Left renal pelvis (tissue), 4 donors: ENCODE measurements around the gene COL4A3. TPM values are rescaled to one million over a fixed set of nuclear protein-coding genes. Genes with fewer than 3 reads are reported as not detected.
"Not testable (repeated sequence)": the region's sequence is repeated elsewhere in the genome, so short reads cannot be mapped to it uniquely, and the experiment has no call there.

Experiments used
- DNase-seq, 4 donors: peaks; one replicate each; pipeline ENCODE4 v3.0.0-alpha.2; 2013; ENCODE audit warnings: low read depth in 4 of 4, low spot score in 3 of 4
- polyA plus RNA-seq, 4 donors: library from polyadenylated mRNA; unstranded; fragments of 120-200 nt; gene quantifications; one replicate each; pipeline ENCODE4 v1.2.1, GENCODE V29; 2013; ENCODE audit not compliant: insufficient read length in 4 of 4

Gene COL4A3
- polyA plus RNA-seq, 4 donors, result 1.6 to 65.0 (median 48.5) TPM

DNA sequence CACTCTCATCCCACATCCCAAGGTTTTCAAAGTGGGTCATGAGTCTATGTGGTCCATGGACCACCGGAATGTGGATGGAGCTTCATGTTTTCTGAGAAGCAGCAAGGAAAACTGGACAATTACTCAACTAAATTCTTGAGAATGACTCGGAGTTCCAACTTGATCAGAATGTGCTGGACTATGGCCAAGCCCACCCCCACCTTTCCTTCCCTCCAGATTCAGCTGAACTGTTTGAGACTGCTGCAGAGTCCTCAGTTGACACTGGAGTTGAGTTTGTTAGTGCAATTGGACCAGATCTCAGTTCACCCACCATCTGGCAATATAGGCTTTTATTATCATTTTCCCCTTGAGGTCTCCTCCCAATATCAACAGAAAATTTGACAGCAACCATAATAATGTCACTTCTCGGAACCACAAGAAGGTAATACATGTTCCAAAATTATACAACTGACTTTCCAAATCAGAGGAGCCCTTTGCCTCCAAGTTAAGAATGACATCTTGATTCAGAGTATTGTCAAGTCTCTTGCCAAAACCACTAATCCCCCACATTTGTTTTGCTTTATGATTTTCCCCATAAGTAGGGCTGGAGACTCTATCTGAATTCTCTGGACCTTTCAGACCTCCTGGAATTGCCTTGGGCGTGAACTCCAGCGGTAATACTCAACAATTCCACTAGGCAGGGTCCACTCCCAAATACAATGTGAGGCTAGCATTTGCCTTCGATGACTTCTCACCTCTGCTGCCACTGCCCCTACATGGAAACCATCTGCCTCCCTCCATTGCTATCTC is 9.2 kb upstream of the COL4A3 start:
- DNase-seq, result no peak

DNA sequence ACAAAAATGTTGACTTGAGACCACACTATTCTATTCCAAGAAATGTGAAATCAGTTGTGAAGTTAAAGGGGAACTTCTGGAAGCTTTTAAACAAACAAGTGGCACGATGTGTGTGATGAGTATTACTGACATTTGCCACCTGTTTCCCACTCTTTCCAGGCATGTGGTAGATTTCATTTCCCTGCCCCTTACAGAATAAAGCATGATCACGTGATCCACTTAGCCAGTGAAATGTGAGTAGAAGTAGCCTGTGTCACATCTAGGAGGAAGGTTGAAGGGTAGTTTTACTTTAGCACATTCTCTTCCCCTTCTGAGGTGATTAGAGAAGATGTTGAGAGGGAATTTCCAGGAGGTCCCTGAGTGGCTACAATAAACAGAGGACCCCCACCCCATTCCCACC is 4.3 kb upstream of the COL4A3 start:
- no peak for DNase-seq

DNA sequence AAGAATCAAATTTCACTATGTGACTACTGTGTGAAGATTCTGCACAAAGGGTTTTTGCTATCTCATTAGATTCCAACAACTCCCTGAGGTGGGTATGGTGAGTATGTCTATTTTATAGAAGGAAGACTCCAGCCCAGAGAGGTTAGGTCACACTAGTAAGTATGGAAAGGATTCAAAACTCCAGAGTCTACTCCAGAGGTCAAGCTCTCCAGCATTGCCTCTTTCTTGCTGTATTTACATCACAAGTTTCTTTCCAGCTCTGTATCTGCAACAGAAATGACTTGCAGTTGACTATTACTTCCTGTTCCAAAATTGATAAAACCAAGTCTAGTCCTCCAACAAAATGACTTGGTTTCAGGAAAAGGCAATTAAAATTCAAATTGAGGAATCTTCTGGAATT is 2.5 kb upstream of the COL4A3 start:
- no peak for DNase-seq

DNA sequence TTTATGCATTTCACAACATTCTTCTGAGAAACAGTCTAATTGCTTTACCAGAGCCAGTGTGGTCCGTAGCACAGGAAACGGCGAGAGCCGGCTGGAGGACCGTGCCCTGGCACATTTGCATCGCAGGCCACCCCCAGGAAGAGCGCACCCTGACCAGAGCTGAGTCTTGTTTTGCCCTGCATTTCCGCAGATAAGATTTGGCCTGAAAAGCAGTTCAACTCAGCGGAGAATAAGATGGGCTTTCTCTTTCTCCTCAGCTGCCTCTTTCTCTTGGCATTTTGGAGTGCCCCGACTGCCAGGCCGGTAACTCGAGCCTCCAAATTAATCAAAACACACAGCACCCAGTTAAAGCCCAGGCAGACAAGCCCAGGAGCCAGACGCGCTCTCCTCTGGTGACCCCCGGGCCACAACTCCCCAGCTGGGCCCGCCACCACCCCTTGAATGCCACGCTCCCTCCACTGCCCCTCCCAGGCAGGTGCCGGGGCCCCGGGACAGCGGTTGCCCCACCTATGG is 883 bp upstream of the COL4A3 start:
- DNase-seq, result no peak

GRCh38 chr2:227164763-227165291 is 403 bp downstream of the COL4A3 start:
- DNase-seq, result no peak

- not testable (repeated sequence) for DNase-seq
These were observed 7.4 kb downstream of the COL4A3 start for GRCh38 chr2:227171779-227172178.

DNA sequence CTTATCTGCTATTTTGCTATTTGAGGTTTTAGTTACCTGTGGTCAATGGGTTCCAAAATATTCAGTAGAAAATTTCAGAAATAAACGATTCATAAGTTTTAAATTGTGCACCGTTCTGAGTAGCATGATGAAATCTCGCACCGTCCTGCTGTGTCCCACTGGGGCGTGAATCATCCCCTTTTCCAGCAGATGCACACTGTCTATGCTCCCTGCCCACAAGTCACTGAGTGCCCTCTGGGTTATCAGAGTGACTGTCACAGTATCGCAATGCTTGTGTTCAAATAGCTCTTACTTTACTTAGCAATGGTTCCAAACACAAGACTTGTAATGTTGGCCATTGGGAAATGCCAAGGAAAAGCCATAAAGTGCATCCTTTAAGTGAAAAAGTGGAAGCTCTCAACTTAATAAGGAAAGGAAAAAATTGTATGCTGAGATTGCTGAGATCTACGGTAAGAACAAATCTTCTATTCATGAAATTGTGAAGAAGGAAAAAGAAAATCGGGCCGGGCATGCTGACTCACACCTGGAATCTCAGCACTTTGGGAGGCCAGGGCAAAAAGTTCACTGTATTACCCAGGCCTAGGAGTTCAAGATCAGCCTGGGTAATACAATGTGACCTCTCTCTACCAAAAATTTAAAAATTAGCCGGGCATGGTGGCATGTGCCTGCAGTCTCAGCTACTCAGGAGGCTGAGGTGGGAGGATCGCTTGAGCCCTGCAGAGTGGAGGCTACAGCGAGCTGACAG is 13.3 kb downstream of the COL4A3 start:
- DNase-seq, result no peak

GRCh38 chr2:227179988-227180685 is 15.7 kb downstream of the COL4A3 start:
- DNase-seq, result no peak

- no peak for DNase-seq
These were observed 16.3 kb downstream of the COL4A3 start for GRCh38 chr2:227180770-227181169.

DNA sequence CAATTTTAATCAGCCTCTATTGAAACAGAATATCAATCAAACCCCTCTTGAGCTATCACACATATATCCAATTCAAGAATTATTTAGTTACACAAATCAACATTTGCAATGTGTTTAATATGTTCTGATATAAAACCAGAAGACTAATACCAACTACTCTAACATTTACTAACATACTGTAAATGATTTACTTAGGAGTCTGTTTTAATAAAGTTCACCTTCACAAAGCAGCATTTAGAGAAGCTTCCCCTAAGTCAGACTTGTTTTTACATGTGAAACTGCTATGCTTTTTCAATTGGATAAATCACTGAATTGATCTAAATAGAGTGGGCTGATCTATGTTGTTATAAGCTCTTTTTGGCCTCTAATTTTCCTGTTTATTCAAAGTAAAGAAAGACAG is 18.3 kb downstream of the COL4A3 start:
- DNase-seq, result no peak

DNA sequence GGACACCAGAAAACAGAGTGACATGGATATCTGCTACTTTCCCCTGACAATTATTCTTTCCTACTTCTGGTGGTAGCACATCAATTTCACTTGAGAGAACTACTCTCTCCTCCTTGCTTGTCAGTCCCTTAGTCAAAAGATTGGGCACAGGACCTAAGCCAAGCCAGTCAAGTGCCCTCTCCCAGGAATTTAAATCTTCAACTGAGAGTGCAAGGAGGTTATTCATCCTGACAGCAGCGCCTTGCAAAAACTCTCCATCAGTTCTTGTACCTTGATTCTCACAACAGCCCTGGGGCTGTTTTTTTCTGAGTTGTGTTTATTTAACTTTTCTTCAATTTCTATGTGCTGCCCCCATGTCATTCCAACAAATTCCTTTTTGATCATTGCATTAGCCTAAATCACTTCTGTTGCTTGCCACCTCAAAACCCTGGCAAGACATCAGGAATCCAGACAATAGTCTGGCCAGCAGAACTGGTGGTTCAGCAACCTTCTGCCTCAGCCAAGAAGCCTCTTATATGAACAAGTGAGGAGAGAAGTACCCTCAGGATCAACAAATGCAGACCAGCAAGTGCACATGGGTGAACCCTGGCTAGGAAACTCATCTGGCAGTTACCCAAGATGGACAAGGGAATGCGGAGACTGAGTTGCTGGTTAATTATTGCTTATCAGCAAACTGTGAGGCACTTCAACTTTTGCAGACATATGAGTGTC is 19.4 kb downstream of the COL4A3 start:
- no peak for DNase-seq

DNA sequence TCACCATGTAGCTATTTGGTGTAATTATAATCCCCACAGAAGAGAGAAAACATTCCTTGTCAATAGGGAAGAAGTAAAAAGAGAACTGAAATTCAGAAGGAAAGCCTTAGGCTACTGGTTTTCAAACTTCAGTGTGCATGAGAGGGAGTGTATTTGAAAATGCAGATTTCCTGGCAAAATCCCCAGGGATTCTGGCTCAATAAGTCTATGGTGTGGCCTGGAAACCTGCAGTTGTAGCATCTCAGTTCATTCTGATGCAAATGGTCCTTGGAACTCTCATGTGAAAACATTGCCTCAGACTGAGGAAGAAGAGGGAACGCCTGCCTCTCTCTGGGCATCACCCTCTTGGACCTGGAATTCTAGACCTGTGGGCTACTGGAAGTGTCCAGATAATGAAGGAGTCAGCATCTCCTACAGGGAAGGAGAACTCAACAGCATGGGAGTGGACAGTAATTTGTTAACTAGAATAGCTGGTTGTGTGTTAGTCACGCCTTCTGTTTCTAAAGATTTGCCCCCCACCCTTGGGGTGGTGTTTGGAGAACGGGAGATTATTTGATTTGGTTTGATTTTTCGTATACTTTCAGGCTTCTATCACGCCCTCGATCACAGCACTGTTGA is 21.3 kb downstream of the COL4A3 start:
- no peak for DNase-seq

GRCh38 chr2:227186751-227187150 is 22.3 kb downstream of the COL4A3 start:
- DNase-seq, result no peak

DNA sequence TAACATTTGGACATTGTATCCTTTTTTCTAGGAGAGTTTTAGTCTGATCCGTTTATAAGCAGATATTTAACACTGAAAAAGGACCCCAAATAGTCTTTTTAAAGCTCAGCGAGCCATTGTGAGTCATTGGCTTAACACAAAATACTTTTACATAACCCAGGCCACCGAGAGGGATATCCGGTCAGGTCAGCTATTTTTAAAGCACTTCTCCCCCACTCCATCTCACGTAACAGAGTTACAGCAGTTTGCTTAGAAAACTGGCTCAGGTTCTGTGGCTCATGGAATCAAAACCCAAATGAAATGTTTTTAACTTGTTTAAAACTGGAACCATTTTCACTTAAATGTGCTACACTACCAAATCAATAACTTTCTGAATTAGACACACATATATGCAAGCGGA is 23.9 kb downstream of the COL4A3 start:
- DNase-seq, result no peak

DNA sequence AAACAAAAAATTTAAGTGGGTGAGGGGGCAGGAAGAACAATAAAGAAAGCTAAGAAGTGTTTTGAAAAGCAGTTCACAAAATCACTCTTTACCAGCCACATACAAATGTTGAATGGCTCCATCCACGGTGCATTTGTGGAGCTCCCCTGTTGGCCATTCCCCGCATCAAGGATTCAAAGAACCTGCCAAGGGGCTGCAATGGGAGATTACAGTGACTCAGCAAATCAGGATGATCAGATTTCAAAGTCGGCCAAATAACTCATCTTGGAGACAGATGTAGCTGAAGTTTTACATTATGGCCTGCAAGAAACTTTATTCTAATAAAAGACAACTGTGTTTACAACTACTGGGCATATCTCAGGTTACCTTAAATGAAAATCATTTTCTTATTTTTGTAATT is 26.9 kb downstream of the COL4A3 start:
- no peak for DNase-seq

GRCh38 chr2:227192491-227192890 is 28.1 kb downstream of the COL4A3 start:
- no peak for DNase-seq

DNA sequence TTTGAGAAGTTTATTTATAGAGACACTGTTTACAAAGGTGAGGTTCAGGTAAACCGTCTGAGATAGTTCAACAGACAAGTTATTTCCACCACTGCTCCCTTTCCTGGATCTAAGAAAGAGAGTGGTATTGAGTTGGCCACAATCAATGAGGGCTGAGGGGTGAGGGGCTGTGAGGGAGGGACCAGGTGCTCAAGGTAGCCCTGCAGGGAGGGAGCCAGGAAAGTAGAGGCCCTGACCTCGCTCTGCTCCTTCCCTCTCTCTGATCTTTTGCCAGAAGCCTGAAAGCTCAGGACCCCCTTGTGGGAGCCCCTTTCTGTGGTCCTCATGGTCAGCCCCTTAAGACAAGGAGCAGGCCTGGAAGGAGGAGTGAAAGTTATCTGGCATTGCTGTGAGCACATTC is 29.8 kb downstream of the COL4A3 start:
- DNase-seq, result no peak

DNA sequence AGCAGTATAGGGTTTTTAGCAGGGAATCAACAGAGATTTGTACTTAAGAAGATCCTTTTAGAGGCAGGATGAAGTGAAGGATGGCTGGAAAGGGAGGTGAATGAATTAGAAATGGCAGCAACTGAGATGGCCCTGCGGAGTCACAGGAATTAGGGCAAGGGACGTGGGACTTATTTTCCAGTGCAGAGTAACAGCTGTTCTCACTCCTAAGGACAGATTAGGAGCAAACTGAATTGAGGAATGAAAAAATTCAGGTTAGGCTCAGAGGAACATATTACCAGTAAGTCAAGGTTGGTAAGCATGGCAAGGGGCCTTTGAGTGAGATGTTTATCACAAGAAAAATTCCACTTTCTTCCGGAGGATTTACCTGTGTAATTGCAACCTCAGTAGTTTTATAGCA is 34.4 kb downstream of the COL4A3 start:
- DNase-seq, result no peak

DNA sequence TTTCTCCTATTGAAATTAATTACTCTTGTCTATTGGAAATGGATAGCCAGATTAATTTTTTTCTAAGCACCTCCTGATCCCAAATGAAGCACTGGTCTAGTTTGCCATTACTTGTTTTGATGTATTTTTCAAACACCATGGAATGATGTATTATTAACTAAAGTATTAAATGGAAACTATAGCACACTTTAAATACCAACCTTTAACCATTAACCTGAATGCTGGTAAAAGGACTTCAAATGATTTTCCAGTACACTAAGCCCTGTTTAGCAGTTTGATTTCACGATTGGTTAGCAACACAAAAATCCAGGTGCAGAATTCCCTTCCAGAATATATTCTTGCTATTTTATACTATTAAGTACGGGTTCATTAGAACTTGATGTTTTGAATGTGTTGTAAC is 37.3 kb downstream of the COL4A3 start:
- no peak for DNase-seq

DNA sequence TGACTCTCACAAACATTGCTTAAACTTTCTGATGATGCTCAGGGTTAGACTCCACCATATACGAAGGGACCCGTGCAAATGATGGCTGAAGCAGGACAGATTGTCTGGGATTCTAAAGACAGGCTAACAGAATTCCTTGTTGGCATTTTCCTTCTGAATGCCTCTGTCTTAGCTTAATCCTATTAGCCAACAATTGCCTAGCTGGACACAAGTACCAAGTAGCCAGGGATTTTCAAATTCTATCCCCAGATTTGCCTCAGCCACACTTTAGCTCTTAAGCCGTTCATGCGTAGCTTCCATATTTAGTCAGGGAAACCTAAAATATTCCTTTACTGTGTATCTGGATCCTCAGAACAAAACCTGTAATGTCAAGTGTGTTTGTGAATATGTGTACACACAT is 40.0 kb downstream of the COL4A3 start:
- no peak for DNase-seq
